Stimulated activated CD8-positive, alpha-beta memory T cell treated with anti-CD3 and anti-CD28 coated beads, Interleukin-15, amount 100 ng/mL, for 1 hour (primary cell): Measurements from ENCODE around the gene NPC1.

Experiments
- DNase-seq: peaks from one replicate; pipeline ENCODE4 v3.0.0-alpha.2; 2020; ENCODE audit warnings: low read depth

The NPC1 gene

GRCh38 chr18:23548275-23548674 lies 38.0 kb downstream of the NPC1 start:
- DNase-seq, result no peak

DNA sequence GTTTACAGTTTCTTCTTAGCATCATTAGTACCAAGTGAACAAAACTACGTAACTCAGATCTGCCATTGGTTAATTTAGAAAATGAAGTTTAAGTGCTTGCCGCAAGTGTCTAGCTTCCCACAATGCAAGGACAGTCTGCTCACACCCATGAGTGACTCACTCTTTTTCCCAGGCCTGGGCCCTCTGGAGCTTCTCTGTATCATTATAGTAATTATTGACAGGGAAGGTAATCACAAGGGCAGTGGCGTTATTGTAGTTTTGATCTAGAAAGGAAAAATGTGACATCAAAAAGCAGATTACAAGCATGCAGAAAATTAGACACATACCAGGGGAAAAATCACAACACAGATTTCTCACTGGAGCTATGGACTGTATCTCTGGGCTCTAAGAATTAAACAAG lies 38.5 kb downstream of the NPC1 start:
- no peak for DNase-seq

DNA sequence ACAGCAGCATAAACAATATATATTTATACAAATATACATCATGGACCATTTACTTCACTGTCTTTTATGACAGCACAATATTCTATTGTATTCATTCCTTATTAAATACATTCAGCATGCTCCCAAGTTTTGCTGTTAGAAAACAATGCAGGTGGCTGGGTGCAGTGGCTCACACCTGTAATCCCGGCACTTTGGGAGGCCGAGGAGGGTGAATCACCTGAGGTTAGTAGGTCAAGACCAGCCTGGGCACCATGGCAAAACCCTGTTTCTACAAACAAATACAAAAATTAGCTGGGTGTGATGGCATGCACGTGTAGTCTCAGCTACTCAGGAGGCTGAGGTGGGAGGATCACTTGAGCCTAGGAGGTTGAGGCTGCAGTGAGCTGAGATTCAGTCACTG lies 39.0 kb downstream of the NPC1 start:
- DNase-seq, result no peak

DNA sequence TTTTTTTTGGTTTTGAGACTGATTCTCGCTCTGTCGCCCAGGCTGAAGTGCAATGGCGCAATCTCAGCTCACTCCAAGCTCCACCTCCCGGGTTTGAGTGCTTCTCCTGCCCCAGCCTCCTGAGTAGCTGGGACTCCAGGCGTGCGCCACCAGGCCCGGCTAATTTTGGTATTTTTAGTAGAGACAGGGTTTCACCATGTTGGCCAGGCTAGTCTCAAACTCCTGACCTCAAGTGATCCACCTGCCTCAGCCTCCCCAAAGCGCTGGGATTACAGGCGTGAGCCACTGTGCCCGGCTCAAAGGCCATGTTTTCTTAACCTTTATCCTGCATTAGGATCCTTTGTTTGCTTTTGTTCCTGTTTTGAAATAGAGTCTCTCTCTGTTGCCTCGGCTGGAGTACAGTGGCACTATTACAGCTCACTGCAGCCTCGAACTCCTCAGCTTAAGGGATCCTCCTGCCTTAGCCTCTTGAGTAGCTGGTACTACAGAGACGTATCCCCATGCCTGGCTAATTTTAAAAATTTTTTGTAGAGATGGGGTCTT lies 41.0 kb downstream of the NPC1 start:
- DNase-seq, result no peak

- no peak for DNase-seq
These were observed 43.8 kb downstream of the NPC1 start for GRCh38 chr18:23542461-23542860.

- no peak for DNase-seq
These were observed 44.8 kb downstream of the NPC1 start for GRCh38 chr18:23541349-23542093.

GRCh38 chr18:23540867-23541266 lies 45.4 kb downstream of the NPC1 start:
- DNase-seq, result no peak

DNA sequence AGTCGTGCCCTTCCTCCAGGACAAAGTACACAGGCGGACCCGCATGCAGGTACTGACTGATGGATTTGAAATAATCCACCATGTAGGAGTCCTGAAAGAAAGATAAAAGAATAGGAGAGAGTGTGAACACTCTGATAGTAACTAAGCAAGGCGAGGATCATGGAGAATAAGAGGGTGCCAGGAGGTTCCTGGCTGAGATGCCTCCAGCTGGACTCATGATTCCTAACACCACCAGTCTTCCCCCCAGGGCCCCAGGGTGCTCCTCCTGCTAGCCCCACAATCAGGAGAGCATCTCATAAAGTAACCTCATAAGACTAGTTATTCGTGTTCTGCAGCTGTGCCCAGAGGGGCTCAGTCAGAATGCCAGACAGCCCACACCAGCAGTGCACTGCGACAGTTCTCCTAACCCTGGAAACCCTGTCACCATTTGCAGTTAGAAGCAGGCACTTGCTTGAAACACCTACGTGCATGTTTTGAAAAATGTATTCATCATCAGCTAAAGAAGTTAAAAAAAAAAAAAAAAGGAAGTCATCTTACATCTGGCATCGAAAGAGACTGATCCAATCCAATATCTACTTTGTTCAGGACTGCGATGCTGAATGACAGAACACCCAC lies 46.3 kb downstream of the NPC1 start:
- DNase-seq, result no peak

- no peak for DNase-seq
These were observed 47.0 kb downstream of the NPC1 start for GRCh38 chr18:23539296-23539695.

- no peak for DNase-seq
These were observed 47.4 kb downstream of the NPC1 start for GRCh38 chr18:23538870-23539269.

- DNase-seq, result no peak
These were observed 48.3 kb downstream of the NPC1 start for GRCh38 chr18:23538001-23538400.

- no peak for DNase-seq
These were observed 49.0 kb downstream of the NPC1 start for GRCh38 chr18:23537274-23537673.

GRCh38 chr18:23536204-23536603 lies 50.1 kb downstream of the NPC1 start:
- no peak for DNase-seq

- DNase-seq, result no peak
These were observed 52.0 kb downstream of the NPC1 start for GRCh38 chr18:23534276-23534675.

GRCh38 chr18:23532848-23533247 lies 53.5 kb downstream of the NPC1 start:
- no peak for DNase-seq

DNA sequence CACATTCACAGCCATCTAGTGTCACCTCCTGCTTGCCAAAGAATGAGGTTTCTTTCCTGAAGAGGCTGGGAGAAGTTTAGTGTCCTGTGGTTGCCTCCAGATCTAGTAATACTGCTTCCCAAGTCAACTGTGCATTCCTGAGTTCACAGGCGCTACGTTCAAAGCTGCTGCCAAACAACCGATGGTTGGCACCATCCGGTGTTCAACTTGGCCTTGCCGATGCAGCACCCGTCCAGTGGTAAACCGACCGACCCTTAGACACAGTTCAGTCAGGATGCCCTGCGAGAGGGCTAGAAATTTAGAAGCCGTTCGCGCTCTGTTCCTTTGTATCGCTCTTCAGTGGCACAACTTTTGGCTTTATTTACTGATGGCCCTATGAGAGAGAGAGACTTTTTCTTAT lies 54.4 kb downstream of the NPC1 start:
- no peak for DNase-seq

GRCh38 chr18:23530195-23530594 lies 56.1 kb downstream of the NPC1 start:
- DNase-seq, result no peak

- DNase-seq, result no peak
These were observed 56.7 kb downstream of the NPC1 start for GRCh38 chr18:23529604-23530003.

DNA sequence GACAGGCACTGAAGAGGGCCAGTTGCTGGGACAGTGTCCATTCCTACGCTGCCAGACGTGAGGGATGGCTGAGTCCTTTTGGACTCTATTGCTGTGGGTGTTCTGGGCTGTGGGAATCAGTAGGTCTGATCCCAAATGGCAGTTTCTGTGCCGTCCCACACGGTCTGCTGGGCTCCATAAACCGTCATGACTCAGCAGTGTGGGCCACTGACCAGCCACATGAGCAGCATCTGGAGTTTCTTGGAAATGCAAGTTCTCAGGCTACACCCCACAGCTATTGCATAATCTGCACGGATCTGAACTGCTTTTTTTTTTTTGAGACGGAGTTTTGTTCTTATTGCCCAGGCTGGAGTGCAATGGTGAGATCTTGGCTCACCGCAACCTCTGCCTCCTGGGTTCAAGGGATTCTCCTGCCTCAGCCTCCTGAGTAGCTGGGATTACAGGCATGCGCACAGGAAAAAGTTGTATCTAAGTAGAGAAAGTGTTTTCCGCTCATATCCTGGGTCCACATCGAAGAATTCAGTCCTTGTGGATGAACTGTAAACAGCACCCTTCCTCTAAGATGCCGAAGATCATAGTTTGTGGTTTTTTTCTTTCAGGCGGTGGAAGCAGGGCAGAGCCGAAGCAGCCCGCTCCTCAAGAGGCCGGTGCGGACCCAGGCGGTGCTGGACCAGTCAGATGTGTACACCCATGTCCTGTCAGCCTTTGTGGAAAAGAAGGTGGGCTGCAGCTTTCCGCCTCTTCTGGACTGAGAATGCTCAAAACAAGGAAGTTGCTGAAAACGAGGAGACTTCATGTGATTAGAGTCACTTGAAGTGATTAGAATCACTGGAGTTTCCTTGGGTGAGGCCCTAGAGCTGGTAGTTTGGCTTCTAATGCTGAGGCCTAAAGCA lies 57.5 kb downstream of the NPC1 start:
- DNase-seq, result no peak

GRCh38 chr18:23526501-23527063 lies 59.7 kb downstream of the NPC1 start:
- no peak for DNase-seq

GRCh38 chr18:23524213-23524707 lies 62.0 kb downstream of the NPC1 start:
- no peak for DNase-seq
